HL-60 (cell line): ENCODE results near the gene CYP4F11.

ENCODE experiments used
- DNase-seq, 2 experiments: peaks; one replicate each; pipeline ENCODE4 v3.0.0-alpha.2; 2010 to 2020; ENCODE audit warnings: low read depth in 1 of 2, low spot score in 1 of 2
- H3K27ac ChIP-seq: fragments of 250-450 bp; sonication (Bioruptor Pico); replicated peaks from 2 replicates; pipeline ENCODE4 v1.5.1; 2020; ENCODE audit warnings: mild to moderate bottlenecking, moderate library complexity
- H3K27me3 ChIP-seq: fragments of 250-450 bp; sonication (Bioruptor Pico); 2 replicates; pipeline ENCODE4 v1.5.1; 2021; ENCODE audit warnings: mild to moderate bottlenecking, moderate library complexity; ENCODE audit not compliant: insufficient read depth, poor library complexity, severe bottlenecking
- H3K4me3 ChIP-seq: replicated peaks from 2 replicates; pipeline ENCODE4 v1.5.1; 2011; ENCODE audit warnings: mild to moderate bottlenecking, control low read depth, low read length; ENCODE audit not compliant: insufficient read depth
- GABPA ChIP-seq: IDR thresholded peaks from 2 replicates; pipeline ENCODE4 v1.6.1; 2012; ENCODE audit warnings: low read depth
- POLR2AphosphoS5 ChIP-seq: IDR thresholded peaks from 2 replicates; pipeline ENCODE4 v1.6.1; 2012; ENCODE audit warnings: low read depth
- SPI1 ChIP-seq: IDR thresholded peaks from 2 replicates; pipeline ENCODE4 v1.6.1; 2012; ENCODE audit warnings: low read depth, mild to moderate bottlenecking, borderline replicate concordance
- TF ChIP-seq, protein P1 (sequence below): IDR thresholded peaks from 2 replicates; pipeline ENCODE4 v1.6.1; 2012; ENCODE audit warnings: low read depth; ENCODE audit not compliant: insufficient replicate concordance
- TF ChIP-seq, protein P2 (sequence below): IDR thresholded peaks from one replicate; pipeline ENCODE4 v1.5.1; 2011; ENCODE audit warnings: low read length, control low read depth, inconsistent platforms; ENCODE audit not compliant: insufficient read depth

The CYP4F11 gene

DNA sequence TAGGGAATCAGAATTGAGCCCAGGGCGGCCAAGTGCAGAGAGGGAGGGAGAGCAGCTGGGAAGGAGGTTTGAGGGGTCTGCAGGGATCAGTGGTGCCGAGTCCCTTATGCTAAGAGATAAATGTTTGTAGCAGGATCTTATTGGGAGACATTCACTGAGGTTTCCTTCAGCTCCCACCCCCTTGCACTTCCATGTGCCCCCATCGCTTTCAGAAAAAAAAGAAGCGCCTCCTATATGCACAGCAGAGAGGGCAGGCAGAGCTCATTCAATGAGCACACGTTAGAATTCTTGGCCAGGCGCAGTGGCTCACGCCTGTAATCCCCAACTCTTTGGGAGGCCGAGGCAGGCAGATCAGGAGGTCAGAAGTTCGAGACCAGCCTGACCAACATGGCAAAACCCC lies 64.5 kb downstream of the CYP4F11 start:
- Histone ChIP-seq H3K4me3 (no peak overlapping the region), H3K27ac (peak overlapping the region; percentile 98), H3K27me3 (no peaks in the 10 kb centered on the region)
- TF ChIP-seq GABPA (no peak), SPI1 (peak; percentile 58; the same call in 1 of the 2 replicates)
- peak; percentile 34 to 61 for DNase-seq

DNA sequence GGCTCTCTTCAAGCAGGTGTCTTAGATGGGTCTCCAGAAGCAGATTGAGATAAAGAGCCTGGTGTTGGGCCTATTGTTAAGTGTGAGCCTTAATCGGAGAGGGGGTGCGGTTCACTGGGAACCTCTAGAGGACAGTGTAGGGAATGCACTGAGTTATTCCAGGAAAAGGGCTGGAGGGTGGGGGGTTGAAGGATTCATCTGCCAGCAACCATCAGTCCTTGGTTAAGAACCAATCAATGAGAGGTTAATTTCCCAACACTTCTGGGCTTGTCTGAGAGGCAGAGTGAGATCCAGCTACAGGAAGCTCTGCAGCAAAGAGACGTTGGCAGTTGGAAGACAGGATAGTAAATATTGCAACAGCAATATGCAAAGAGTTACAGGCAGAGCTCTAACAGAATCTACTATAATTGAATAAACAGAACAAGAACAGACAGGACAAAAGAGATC lies 65.2 kb downstream of the CYP4F11 start:
- Histone ChIP-seq H3K27me3 (no peaks in the 10 kb centered on the region), H3K27ac (peak overlapping the region; percentile 98), H3K4me3 (no peak overlapping the region)
- DNase-seq: peak; percentile 97 to 99
- TF ChIP-seq POLR2AphosphoS5 (peak; percentile 88), GABPA (no peak), SPI1 (no peak)
- TF ChIP-seq, protein P1, sequence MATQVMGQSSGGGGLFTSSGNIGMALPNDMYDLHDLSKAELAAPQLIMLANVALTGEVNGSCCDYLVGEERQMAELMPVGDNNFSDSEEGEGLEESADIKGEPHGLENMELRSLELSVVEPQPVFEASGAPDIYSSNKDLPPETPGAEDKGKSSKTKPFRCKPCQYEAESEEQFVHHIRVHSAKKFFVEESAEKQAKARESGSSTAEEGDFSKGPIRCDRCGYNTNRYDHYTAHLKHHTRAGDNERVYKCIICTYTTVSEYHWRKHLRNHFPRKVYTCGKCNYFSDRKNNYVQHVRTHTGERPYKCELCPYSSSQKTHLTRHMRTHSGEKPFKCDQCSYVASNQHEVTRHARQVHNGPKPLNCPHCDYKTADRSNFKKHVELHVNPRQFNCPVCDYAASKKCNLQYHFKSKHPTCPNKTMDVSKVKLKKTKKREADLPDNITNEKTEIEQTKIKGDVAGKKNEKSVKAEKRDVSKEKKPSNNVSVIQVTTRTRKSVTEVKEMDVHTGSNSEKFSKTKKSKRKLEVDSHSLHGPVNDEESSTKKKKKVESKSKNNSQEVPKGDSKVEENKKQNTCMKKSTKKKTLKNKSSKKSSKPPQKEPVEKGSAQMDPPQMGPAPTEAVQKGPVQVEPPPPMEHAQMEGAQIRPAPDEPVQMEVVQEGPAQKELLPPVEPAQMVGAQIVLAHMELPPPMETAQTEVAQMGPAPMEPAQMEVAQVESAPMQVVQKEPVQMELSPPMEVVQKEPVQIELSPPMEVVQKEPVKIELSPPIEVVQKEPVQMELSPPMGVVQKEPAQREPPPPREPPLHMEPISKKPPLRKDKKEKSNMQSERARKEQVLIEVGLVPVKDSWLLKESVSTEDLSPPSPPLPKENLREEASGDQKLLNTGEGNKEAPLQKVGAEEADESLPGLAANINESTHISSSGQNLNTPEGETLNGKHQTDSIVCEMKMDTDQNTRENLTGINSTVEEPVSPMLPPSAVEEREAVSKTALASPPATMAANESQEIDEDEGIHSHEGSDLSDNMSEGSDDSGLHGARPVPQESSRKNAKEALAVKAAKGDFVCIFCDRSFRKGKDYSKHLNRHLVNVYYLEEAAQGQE: no peak
- TF ChIP-seq, protein P2, sequence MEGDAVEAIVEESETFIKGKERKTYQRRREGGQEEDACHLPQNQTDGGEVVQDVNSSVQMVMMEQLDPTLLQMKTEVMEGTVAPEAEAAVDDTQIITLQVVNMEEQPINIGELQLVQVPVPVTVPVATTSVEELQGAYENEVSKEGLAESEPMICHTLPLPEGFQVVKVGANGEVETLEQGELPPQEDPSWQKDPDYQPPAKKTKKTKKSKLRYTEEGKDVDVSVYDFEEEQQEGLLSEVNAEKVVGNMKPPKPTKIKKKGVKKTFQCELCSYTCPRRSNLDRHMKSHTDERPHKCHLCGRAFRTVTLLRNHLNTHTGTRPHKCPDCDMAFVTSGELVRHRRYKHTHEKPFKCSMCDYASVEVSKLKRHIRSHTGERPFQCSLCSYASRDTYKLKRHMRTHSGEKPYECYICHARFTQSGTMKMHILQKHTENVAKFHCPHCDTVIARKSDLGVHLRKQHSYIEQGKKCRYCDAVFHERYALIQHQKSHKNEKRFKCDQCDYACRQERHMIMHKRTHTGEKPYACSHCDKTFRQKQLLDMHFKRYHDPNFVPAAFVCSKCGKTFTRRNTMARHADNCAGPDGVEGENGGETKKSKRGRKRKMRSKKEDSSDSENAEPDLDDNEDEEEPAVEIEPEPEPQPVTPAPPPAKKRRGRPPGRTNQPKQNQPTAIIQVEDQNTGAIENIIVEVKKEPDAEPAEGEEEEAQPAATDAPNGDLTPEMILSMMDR: peak; percentile 75

DNA sequence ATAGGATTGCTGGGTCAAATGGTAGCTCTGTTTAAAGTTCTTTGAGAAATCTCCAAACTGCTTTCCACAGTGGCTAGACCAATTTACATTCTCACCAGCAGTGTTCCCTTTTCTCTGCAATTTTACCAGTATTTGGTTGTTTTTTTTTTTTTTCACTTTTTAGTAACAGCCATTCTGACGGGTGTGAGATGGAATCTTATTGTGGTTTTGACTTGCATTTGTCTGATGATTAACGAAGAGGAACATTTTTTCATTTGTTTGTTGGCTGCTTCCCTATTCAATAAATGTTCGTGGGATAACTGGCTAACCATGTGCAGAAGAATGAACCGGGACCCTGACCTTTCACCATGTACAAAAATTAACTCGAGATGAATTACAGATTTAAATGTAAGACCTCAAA lies 67.7 kb downstream of the CYP4F11 start:
- H3K4me3 ChIP-seq: no peak overlapping the region
- H3K27me3 ChIP-seq: no peaks in the 10 kb centered on the region
- DNase-seq: no peak
- 0 out of 2 replicates have a peak overlapping the region, but pooled peaks have one; percentile 8 for H3K27ac ChIP-seq
- TF ChIP-seq GABPA (no peak), POLR2AphosphoS5 (no peak), SPI1 (no peak)
- TF ChIP-seq, protein P1: no peak
- TF ChIP-seq, protein P2: no peak

DNA sequence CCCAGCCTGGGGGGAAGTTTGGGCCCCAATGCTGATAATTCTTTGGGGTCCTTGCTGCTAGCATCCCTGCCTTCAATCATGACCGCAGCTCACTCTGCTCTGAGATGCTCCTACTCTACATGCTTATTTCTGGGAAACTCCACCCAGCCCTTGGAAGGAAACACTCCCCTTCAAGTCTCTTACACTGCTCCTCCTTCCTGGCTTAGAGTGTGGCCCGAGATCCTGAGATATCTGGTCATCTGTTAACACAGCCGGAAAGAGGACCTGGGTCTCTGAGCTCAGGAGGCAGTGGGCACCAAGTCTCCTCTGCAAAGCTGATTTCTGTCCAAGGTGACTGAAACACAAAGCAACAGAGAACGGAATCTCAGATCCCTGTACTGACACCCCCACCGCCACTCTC lies 69.5 kb downstream of the CYP4F11 start:
- Histone ChIP-seq H3K27me3 (no peaks in the 10 kb centered on the region), H3K4me3 (no peak overlapping the region), H3K27ac (no peak overlapping the region)
- TF ChIP-seq, protein P1: no peak
- TF ChIP-seq, protein P2: no peak
- no peak for TF ChIP-seq POLR2AphosphoS5
- TF ChIP-seq SPI1: no peak
- TF ChIP-seq GABPA: no peak
- no peak for DNase-seq
